Measurements from ENCODE around the gene SFTPA2.
"Not testable (repeated sequence)": the region's sequence is repeated elsewhere in the genome, so short reads cannot be mapped to it uniquely, and the experiment has no call there.

Gene SFTPA2

GRCh38 chr10:79559726-79560125 lies 481 bp downstream of the SFTPA2 start:
- DNase-seq (ENCODE audit: low read depth in 2 of 2) = no peak

- DNase-seq (ENCODE audit: low read depth in 2 of 2) = not testable (repeated sequence)
These were observed 3.2 kb downstream of the SFTPA2 start for GRCh38 chr10:79556961-79557360.

- no peak for DNase-seq (ENCODE audit: low read depth in 2 of 2)
These were observed 4.6 kb downstream of the SFTPA2 start for GRCh38 chr10:79555354-79556309.

- no peak for DNase-seq (ENCODE audit: low read depth in 2 of 2)
These were observed 8.1 kb downstream of the SFTPA2 start for GRCh38 chr10:79552143-79552542.

GRCh38 chr10:79547973-79548372 lies 12.2 kb downstream of the SFTPA2 start:
- DNase-seq (ENCODE audit: low read depth in 2 of 2) = no peak

GRCh38 chr10:79547128-79547527 lies 13.1 kb downstream of the SFTPA2 start:
- DNase-seq (ENCODE audit: low read depth in 2 of 2) = not testable (repeated sequence)

GRCh38 chr10:79544926-79545659 lies 15.1 kb downstream of the SFTPA2 start:
- DNase-seq (ENCODE audit: low read depth in 2 of 2) = not testable (repeated sequence)

GRCh38 chr10:79544408-79544807 lies 15.8 kb downstream of the SFTPA2 start:
- not testable (repeated sequence) for DNase-seq (ENCODE audit: low read depth in 2 of 2)

GRCh38 chr10:79542626-79543025 lies 17.6 kb downstream of the SFTPA2 start:
- no peak for DNase-seq (ENCODE audit: low read depth in 2 of 2)

GRCh38 chr10:79540930-79541329 lies 19.3 kb downstream of the SFTPA2 start:
- not testable (repeated sequence) for DNase-seq (ENCODE audit: low read depth in 2 of 2)

GRCh38 chr10:79538311-79538710 lies 21.9 kb downstream of the SFTPA2 start:
- DNase-seq (ENCODE audit: low read depth in 2 of 2) = not testable (repeated sequence)

GRCh38 chr10:79533903-79534175 lies 26.4 kb downstream of the SFTPA2 start:
- not testable (repeated sequence) for DNase-seq (ENCODE audit: low read depth in 2 of 2)

- not testable (repeated sequence) for DNase-seq (ENCODE audit: low read depth in 2 of 2)
These were observed 26.9 kb downstream of the SFTPA2 start for GRCh38 chr10:79533142-79533902.

- not testable (repeated sequence) for DNase-seq (ENCODE audit: low read depth in 2 of 2)
These were observed 31.9 kb downstream of the SFTPA2 start for GRCh38 chr10:79528261-79528660.

- not testable (repeated sequence) for DNase-seq (ENCODE audit: low read depth in 2 of 2)
These were observed 35.0 kb downstream of the SFTPA2 start for GRCh38 chr10:79525049-79525710.

- not testable (repeated sequence) for DNase-seq (ENCODE audit: low read depth in 2 of 2)
These were observed 36.9 kb downstream of the SFTPA2 start for GRCh38 chr10:79523157-79523853.

GRCh38 chr10:79522464-79522863 lies 37.7 kb downstream of the SFTPA2 start:
- not testable (repeated sequence) for DNase-seq (ENCODE audit: low read depth in 2 of 2)

GRCh38 chr10:79521751-79522150 lies 38.5 kb downstream of the SFTPA2 start:
- DNase-seq (ENCODE audit: low read depth in 2 of 2) = not testable (repeated sequence)

- not testable (repeated sequence) for DNase-seq (ENCODE audit: low read depth in 2 of 2)
These were observed 42.6 kb downstream of the SFTPA2 start for GRCh38 chr10:79517567-79517966.

- DNase-seq (ENCODE audit: low read depth in 2 of 2) = not testable (repeated sequence)
These were observed 43.5 kb downstream of the SFTPA2 start for GRCh38 chr10:79516532-79517205.

Measured in stimulated activated CD8-positive, alpha-beta memory T cell treated with anti-CD3 and anti-CD28 coated beads, Interleukin-15, amount 100 ng/mL, for 4 hours (primary cell).